HepG2 (cell line): Measurements from ENCODE around the gene DNPEP. TPM values are rescaled to one million over a fixed set of nuclear protein-coding genes. Genes with fewer than 3 reads are reported as not detected.
A peak's percentile ranks its signal among the peaks of the same experiment; 100 is the strongest.

Source experiments
- ATAC-seq: fragments of 200-7000 bp; cut with Tn5 transposase; 3 replicates; pipeline ENCODE4 v1.9.1; 2020; ENCODE audit warnings: mild to moderate bottlenecking, moderate library complexity
- BruUV-seq: library from RNA; stranded (reverse); fragments of 400-500 nt; replicated peaks from 2 replicates; lab custom pipeline; 2021; lab: Mats Ljungman, UMichigan
- CTCF ChIA-PET: fragments of 300-600 bp; formaldehyde crosslinking; extraction: SDS; loops from one replicate; lab custom pipeline; 2021; ENCODE audit warnings: low total read pairs, inconsistent platforms, low intra/inter-chr PET ratio; lab: Yijun Ruan, JAX
- POLR2A ChIA-PET: fragments of 350-600 bp; sonication (Branson Sonifier 250); formaldehyde crosslinking; loops from one replicate; lab custom pipeline; 2020; ENCODE audit warnings: antibody characterized with exemption, inconsistent platforms; lab: Yijun Ruan, JAX
- DNase-seq: peaks from one replicate; pipeline ENCODE4 v3.0.0-alpha.2; 2015; ENCODE audit warnings: low spot score
- FAIRE-seq: peaks from 3 replicates; lab custom pipeline; 2011; peaks lifted over from hg19 to GRCh38; lab: Jason Lieb, UNC
- H2AFZ ChIP-seq: one replicate; pipeline ENCODE4 v1.6.1; 2011; ENCODE audit warnings: low read length, inconsistent platforms
- H3K27ac ChIP-seq: fragments of 300-600 bp; 3 replicates; pipeline ENCODE4 v1.8.0; 2011; ENCODE audit warnings: mixed run types, mild to moderate bottlenecking, mixed read lengths, low read length, inconsistent platforms; ENCODE audit not compliant: insufficient read depth; ENCODE audit errors: extremely low read length
- H3K27me3 ChIP-seq, 2 experiments: fragments of 200-600 bp in 1 of 2; 2 replicates in 1 of 2; 3 replicates in 1 of 2; pipeline versions ENCODE4 v1.6.0 to v1.8.0; 2011; ENCODE audit warnings: low read length in 2 of 2, mild to moderate bottlenecking in 2 of 2, moderate library complexity in 2 of 2, inconsistent platforms in 1 of 2; ENCODE audit not compliant: insufficient read depth in 2 of 2, control insufficient read depth in 1 of 2
- H3K36me3 ChIP-seq, 2 experiments: fragments of 200-600 bp in 1 of 2; replicated peaks in 1 of 2; 2 replicates in 1 of 2; 3 replicates in 1 of 2; pipeline versions ENCODE4 v1.5.1 to v1.8.0; 2011; ENCODE audit warnings: low read length in 2 of 2, inconsistent platforms in 1 of 2; ENCODE audit not compliant: insufficient read depth in 2 of 2, control insufficient read depth in 1 of 2
- H3K4me1 ChIP-seq: 2 replicates; pipeline ENCODE4 v1.5.1; 2012; ENCODE audit warnings: low read length, inconsistent platforms; ENCODE audit not compliant: insufficient read depth
- H3K4me2 ChIP-seq: 2 replicates; pipeline ENCODE4 v1.6.0; 2011; ENCODE audit warnings: low read depth, low read length, inconsistent platforms
- H3K4me3 ChIP-seq, 3 experiments: fragments of 200-600 bp in 1 of 3; sonication (generic), shearing (Covaris generic) in 1 of 3; replicated peaks in 1 of 3; 2 replicates each; pipeline ENCODE4 v1.5.1; 2011 to 2016; ENCODE audit warnings: low read length in 3 of 3, inconsistent platforms in 2 of 3, low read depth in 2 of 3, mild to moderate bottlenecking in 2 of 3, control low read depth in 1 of 3, mixed read lengths in 1 of 3; ENCODE audit not compliant: insufficient read depth in 1 of 3
- H3K79me2 ChIP-seq: one replicate; pipeline ENCODE4 v1.6.1; 2011; ENCODE audit warnings: low read length, inconsistent platforms; ENCODE audit not compliant: insufficient read depth
- H3K9ac ChIP-seq: 2 replicates; pipeline ENCODE4 v1.6.0; 2011; ENCODE audit warnings: mild to moderate bottlenecking, low read depth, low read length, inconsistent platforms; ENCODE audit not compliant: insufficient read depth
- H3K9me3 ChIP-seq: 2 replicates; pipeline ENCODE4 v1.5.1; 2012; ENCODE audit warnings: mild to moderate bottlenecking, low read length
- H4K20me1 ChIP-seq: 2 replicates; pipeline ENCODE4 v1.6.0; 2011; ENCODE audit warnings: inconsistent platforms, mild to moderate bottlenecking, low read length, moderate library complexity; ENCODE audit not compliant: insufficient read depth
- ZNF496 ChIP-seq: sonication (generic); formaldehyde crosslinking; IDR thresholded peaks from 2 replicates; pipeline ENCODE4 v1.8.1; 2023; ENCODE audit warnings: mild to moderate bottlenecking, moderate library complexity, missing genetic modification reagents; ENCODE audit not compliant: insufficient replicate concordance
- WGBS: methylation state at CpG from one replicate; pipeline ENCODE4 v1.1.6; 2017; ENCODE audit warnings: low lambda C conversion rate; 5-methylcytosine and 5-hydroxymethylcytosine counted together
- in situ Hi-C: cut with HindIII; loops from 2 replicates; pipeline ENCODE4 v1.10.0; 2017; ENCODE audit warnings: low pct_unique_long_range_greater_than_20kb; ENCODE audit not compliant: extremely low pct_ligation_motif_present
- intact Hi-C: fragments of 100-400 bp; cut with micrococcal nuclease; formaldehyde crosslinking; loops from one replicate; pipeline ENCODE4 v1.10.0; 2022; ENCODE audit not compliant: unreplicated experiment
- polyA plus RNA-seq, 8 experiments: library from polyadenylated mRNA; depleted of rRNA in 3 of 8; stranded (reverse) in 7 of 8; unstranded in 1 of 8; fragments of >200 nt; fragmentation: Illumina TruSeq in 4 of 8; extraction: Trizol in 4 of 8; gene quantifications; 2 replicates each; pipeline versions ENCODE4 v1.2.1 to v1.2.3, GENCODE V29; 2011 to 2016; ENCODE audit warnings: low read depth in 4 of 8, missing spikeins in 1 of 8, mixed read lengths in 1 of 8; ENCODE audit not compliant: insufficient read depth in 1 of 8
- total RNA-seq, 5 experiments: library from RNA; depleted of rRNA; stranded (reverse); fragments of >200 nt; fragmentation: Illumina TruSeq; extraction: Trizol; gene quantifications; 2 replicates each; pipeline ENCODE4 v1.2.3, GENCODE V29; 2016; ENCODE audit warnings: low read depth in 1 of 5
- TF ChIP-seq, protein P1 (sequence below): sonication (generic); formaldehyde crosslinking; IDR thresholded peaks from 2 replicates; pipeline ENCODE4 v1.8.1; 2023; ENCODE audit warnings: mild to moderate bottlenecking, missing genetic modification reagents
- TF ChIP-seq, protein P2 (sequence below): fragments of 450-650 bp; IDR thresholded peaks from 2 replicates; pipeline ENCODE4 v1.6.1; 2017; ENCODE audit warnings: mild to moderate bottlenecking

Gene DNPEP
- total and polyA plus RNA-seq, 2 of the 13 experiments (the other 11 are each of a cell fraction or from before 2014, with no cell fraction given): 104 to 109 TPM

DNA sequence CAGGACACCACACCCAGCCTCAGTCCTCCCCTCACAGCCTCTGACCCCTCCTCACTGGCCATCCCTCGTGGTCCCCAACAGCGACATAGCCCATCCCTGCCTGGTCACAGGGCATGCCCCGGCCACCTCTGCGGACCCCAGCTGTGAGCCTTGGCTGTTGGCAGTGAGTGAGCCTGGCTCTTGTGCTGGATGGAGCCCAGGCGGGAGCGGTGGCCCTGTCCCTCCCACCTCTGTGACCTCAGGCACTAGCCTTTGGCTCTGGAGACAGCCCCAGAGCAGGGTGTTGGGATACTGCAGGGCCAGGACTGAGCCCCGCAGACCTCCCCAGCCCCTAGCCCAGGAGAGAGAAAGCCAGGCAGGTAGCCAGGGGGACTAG, 38.3 kb upstream of the DNPEP start:
- no peaks in the 10 kb centered on the region for H4K20me1 ChIP-seq
- no peak for FAIRE-seq
- no peaks in the 10 kb centered on the region for H3K36me3 ChIP-seq
- no peak for DNase-seq
- peaks cover 5 to 58% of the 10 kb centered on the region in 2 experiments for H3K27me3 ChIP-seq
- H2AFZ ChIP-seq: no peak overlapping the region
- no peak overlapping the region for H3K4me2 ChIP-seq
- H3K9me3 ChIP-seq: no peaks in the 10 kb centered on the region
- H3K4me3 ChIP-seq: no peak overlapping the region
- H3K27ac ChIP-seq: no peak overlapping the region
- no peaks in the 10 kb centered on the region for H3K4me1 ChIP-seq
- WGBS: 15% methylated on average over 7 of the region's 7 CpGs
- ATAC-seq: peak; percentile 32
- BruUV-seq: no TSS peak
- in situ Hi-C loops: no loop called here
- no peak overlapping the region for H3K9ac ChIP-seq
- CTCF ChIA-PET: no interaction called here
- TF ChIP-seq, protein P1, sequence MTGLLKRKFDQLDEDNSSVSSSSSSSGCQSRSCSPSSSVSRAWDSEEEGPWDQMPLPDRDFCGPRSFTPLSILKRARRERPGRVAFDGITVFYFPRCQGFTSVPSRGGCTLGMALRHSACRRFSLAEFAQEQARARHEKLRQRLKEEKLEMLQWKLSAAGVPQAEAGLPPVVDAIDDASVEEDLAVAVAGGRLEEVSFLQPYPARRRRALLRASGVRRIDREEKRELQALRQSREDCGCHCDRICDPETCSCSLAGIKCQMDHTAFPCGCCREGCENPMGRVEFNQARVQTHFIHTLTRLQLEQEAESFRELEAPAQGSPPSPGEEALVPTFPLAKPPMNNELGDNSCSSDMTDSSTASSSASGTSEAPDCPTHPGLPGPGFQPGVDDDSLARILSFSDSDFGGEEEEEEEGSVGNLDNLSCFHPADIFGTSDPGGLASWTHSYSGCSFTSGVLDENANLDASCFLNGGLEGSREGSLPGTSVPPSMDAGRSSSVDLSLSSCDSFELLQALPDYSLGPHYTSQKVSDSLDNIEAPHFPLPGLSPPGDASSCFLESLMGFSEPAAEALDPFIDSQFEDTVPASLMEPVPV (CRISPR knock-in tag): no peak
- TF ChIP-seq ZNF496 (CRISPR knock-in tag): no peak
- TF ChIP-seq, protein P2, sequence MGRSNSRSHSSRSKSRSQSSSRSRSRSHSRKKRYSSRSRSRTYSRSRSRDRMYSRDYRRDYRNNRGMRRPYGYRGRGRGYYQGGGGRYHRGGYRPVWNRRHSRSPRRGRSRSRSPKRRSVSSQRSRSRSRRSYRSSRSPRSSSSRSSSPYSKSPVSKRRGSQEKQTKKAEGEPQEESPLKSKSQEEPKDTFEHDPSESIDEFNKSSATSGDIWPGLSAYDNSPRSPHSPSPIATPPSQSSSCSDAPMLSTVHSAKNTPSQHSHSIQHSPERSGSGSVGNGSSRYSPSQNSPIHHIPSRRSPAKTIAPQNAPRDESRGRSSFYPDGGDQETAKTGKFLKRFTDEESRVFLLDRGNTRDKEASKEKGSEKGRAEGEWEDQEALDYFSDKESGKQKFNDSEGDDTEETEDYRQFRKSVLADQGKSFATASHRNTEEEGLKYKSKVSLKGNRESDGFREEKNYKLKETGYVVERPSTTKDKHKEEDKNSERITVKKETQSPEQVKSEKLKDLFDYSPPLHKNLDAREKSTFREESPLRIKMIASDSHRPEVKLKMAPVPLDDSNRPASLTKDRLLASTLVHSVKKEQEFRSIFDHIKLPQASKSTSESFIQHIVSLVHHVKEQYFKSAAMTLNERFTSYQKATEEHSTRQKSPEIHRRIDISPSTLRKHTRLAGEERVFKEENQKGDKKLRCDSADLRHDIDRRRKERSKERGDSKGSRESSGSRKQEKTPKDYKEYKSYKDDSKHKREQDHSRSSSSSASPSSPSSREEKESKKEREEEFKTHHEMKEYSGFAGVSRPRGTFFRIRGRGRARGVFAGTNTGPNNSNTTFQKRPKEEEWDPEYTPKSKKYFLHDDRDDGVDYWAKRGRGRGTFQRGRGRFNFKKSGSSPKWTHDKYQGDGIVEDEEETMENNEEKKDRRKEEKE: no peak
- no peaks in the 10 kb centered on the region for H3K79me2 ChIP-seq
- intact Hi-C loops: no loop called here
- POLR2A ChIA-PET: no interaction called here
